H1 (cell line): ENCODE results near the gene SLC13A2. TPM values are rescaled to one million over a fixed set of nuclear protein-coding genes. Genes with fewer than 3 reads are reported as not detected.

Source experiments
- CTCF ChIA-PET: fragments of 300-600 bp; sonication (Branson Sonifier 250); formaldehyde crosslinking; loops from one replicate; lab custom pipeline; 2021; ENCODE audit not compliant: partially characterized antibody; lab: Charles Lee
- POLR2A ChIA-PET: fragments of 300-600 bp; sonication (Branson Sonifier 250); formaldehyde crosslinking; loops from one replicate; lab custom pipeline; 2021; ENCODE audit warnings: inconsistent platforms; ENCODE audit not compliant: partially characterized antibody; lab: Charles Lee
- DNase-seq, 2 experiments: peaks; one replicate each; pipeline versions ENCODE4 v3.0.0 to v3.0.0-alpha.2; 2010 to 2022; ENCODE audit warnings: low spot score in 2 of 2, low read depth in 1 of 2, mixed read lengths in 1 of 2
- FAIRE-seq: peaks from 2 replicates; lab custom pipeline; 2011; peaks lifted over from hg19 to GRCh38; lab: Jason Lieb, UNC
- H2AFZ ChIP-seq: 2 replicates; pipeline ENCODE4 v1.8.1; 2012; ENCODE audit warnings: low read length, inconsistent platforms
- H2AK5ac ChIP-seq: 2 replicates; pipeline ENCODE4 v1.6.1; 2013; ENCODE audit warnings: low read depth, low read length
- H2BK120ac ChIP-seq: replicated peaks from 2 replicates; pipeline ENCODE3; 2013; ENCODE audit warnings: low read depth, low read length, inconsistent platforms
- H2BK12ac ChIP-seq: 2 replicates; pipeline ENCODE4 v1.6.1; 2013; ENCODE audit warnings: low read depth, low read length
- H2BK15ac ChIP-seq: 2 replicates; pipeline ENCODE4 v1.6.1; 2013; ENCODE audit warnings: low read length
- H2BK20ac ChIP-seq: 2 replicates; pipeline ENCODE4 v1.6.1; 2013; ENCODE audit warnings: low read length
- H2BK5ac ChIP-seq: 2 replicates; pipeline ENCODE4 v1.6.1; 2013; ENCODE audit warnings: low read depth, low read length
- H3K14ac ChIP-seq: 2 replicates; pipeline ENCODE4 v1.6.1; 2013; ENCODE audit warnings: inconsistent platforms; ENCODE audit not compliant: insufficient read length
- H3K18ac ChIP-seq: 2 replicates; pipeline ENCODE4 v1.6.1; 2013; ENCODE audit warnings: low read length; ENCODE audit errors: extremely low read depth
- H3K23ac ChIP-seq: 2 replicates; pipeline ENCODE4 v1.6.1; 2013; ENCODE audit warnings: inconsistent platforms; ENCODE audit not compliant: insufficient read length
- H3K23me2 ChIP-seq: 2 replicates; pipeline ENCODE4 v1.6.1; 2013; ENCODE audit warnings: low read depth, low read length
- H3K27ac ChIP-seq: 2 replicates; pipeline ENCODE4 v1.6.1; 2011; ENCODE audit warnings: low read depth, low read length, inconsistent platforms
- H3K27me3 ChIP-seq, 4 experiments: replicated peaks in 1 of 4; 1 replicate in 1 of 4; 2 replicates in 3 of 4; pipeline versions ENCODE4 v1.6.1 to v1.8.1; 2011 to 2013; ENCODE audit warnings: low read length in 3 of 4, mild to moderate bottlenecking in 3 of 4, inconsistent platforms in 2 of 4, mixed read lengths in 2 of 4, moderate library complexity in 1 of 4; ENCODE audit not compliant: control insufficient read depth in 3 of 4, insufficient read depth in 3 of 4; ENCODE audit errors: extremely low read depth in 1 of 4
- H3K36me3 ChIP-seq, 4 experiments: 2 replicates each; pipeline versions ENCODE4 v1.6.1 to v1.8.1; 2011 to 2013; ENCODE audit warnings: mild to moderate bottlenecking in 4 of 4, low read length in 3 of 4, moderate library complexity in 2 of 4, control low read depth in 1 of 4, inconsistent platforms in 1 of 4; ENCODE audit not compliant: insufficient read depth in 4 of 4, control insufficient read depth in 2 of 4
- H3K4ac ChIP-seq: replicated peaks from 2 replicates; pipeline ENCODE3; 2013; ENCODE audit warnings: low read length, low read depth, mixed read lengths, inconsistent platforms; ENCODE audit not compliant: insufficient read length
- H3K4me1 ChIP-seq, 4 experiments: replicated peaks in 1 of 4; 1 replicate in 1 of 4; 2 replicates in 3 of 4; pipeline versions ENCODE4 v1.6.1 to v1.8.1; 2011 to 2013; ENCODE audit warnings: low read length in 3 of 4, inconsistent platforms in 2 of 4, mixed read lengths in 1 of 4; ENCODE audit not compliant: insufficient read depth in 4 of 4, control insufficient read depth in 3 of 4
- H3K4me2 ChIP-seq, 2 experiments: 2 replicates each; pipeline versions ENCODE4 v1.6.1 to v1.8.1; 2011 to 2013; ENCODE audit warnings: low read depth in 2 of 2, low read length in 2 of 2, control low read depth in 1 of 2, inconsistent platforms in 1 of 2, mild to moderate bottlenecking in 1 of 2; ENCODE audit not compliant: insufficient read depth in 1 of 2
- H3K4me3 ChIP-seq, 4 experiments: fragments of 200-600, 300-600 bp in 1 of 4; sonication (generic), shearing (Covaris generic), sonication (Bioruptor Twin) in 1 of 4; 2 replicates each; pipeline versions ENCODE4 v1.5.1 to v1.8.1; 2011 to 2016; ENCODE audit warnings: low read length in 4 of 4, low read depth in 3 of 4, control low read depth in 2 of 4, inconsistent platforms in 2 of 4, mild to moderate bottlenecking in 2 of 4, mixed read lengths in 1 of 4, moderate library complexity in 1 of 4; ENCODE audit not compliant: insufficient read depth in 2 of 4; ENCODE audit errors: extremely low read depth in 1 of 4
- H3K56ac ChIP-seq: replicated peaks from 2 replicates; pipeline ENCODE3; 2013; ENCODE audit warnings: low read depth, mild to moderate bottlenecking, mixed read lengths, low read length, inconsistent platforms; ENCODE audit not compliant: insufficient read length
- H3K79me1 ChIP-seq: 2 replicates; pipeline ENCODE4 v1.6.1; 2013; ENCODE audit warnings: low read depth, low read length, control low read depth
- H3K79me2 ChIP-seq, 2 experiments: 2 replicates each; pipeline versions ENCODE4 v1.6.1 to v1.8.1; 2012 to 2013; ENCODE audit warnings: low read length in 2 of 2, mild to moderate bottlenecking in 2 of 2, inconsistent platforms in 1 of 2; ENCODE audit not compliant: insufficient read depth in 2 of 2, control insufficient read depth in 1 of 2
- H3K9ac ChIP-seq, 4 experiments: replicated peaks in 1 of 4; 1 replicate in 1 of 4; 2 replicates in 3 of 4; pipeline versions ENCODE4 v1.6.1 to v1.8.1; 2011 to 2013; ENCODE audit warnings: low read depth in 3 of 4, low read length in 3 of 4, control low read depth in 2 of 4, mild to moderate bottlenecking in 2 of 4, moderate library complexity in 2 of 4, inconsistent platforms in 1 of 4; ENCODE audit errors: extremely low read depth in 1 of 4
- H3K9me3 ChIP-seq, 2 experiments: 2 replicates each; pipeline versions ENCODE4 v1.6.1 to v1.8.1; 2012 to 2013; ENCODE audit warnings: mild to moderate bottlenecking in 2 of 2, moderate library complexity in 2 of 2, control low read depth in 1 of 2, inconsistent platforms in 1 of 2, low read depth in 1 of 2, low read length in 1 of 2, mixed read lengths in 1 of 2; ENCODE audit not compliant: insufficient read depth in 2 of 2
- H4K20me1 ChIP-seq, 2 experiments: replicated peaks in 1 of 2; 2 replicates each; pipeline versions ENCODE3 to v1.8.1; 2011 to 2013; ENCODE audit warnings: inconsistent platforms in 2 of 2, low read length in 2 of 2, mild to moderate bottlenecking in 1 of 2; ENCODE audit not compliant: insufficient read depth in 2 of 2, control insufficient read depth in 1 of 2
- H4K5ac ChIP-seq: 2 replicates; pipeline ENCODE4 v1.6.1; 2013; ENCODE audit warnings: low read length, low read depth, mixed read lengths, inconsistent platforms; ENCODE audit not compliant: insufficient read length
- H4K8ac ChIP-seq: 2 replicates; pipeline ENCODE4 v1.8.0; 2013; ENCODE audit warnings: mild to moderate bottlenecking, moderate library complexity, low read length, inconsistent platforms; ENCODE audit not compliant: insufficient read depth; ENCODE audit errors: extremely low read depth
- H4K91ac ChIP-seq: replicated peaks from 2 replicates; pipeline ENCODE3; 2013; ENCODE audit warnings: low read length, mixed read lengths, inconsistent platforms; ENCODE audit not compliant: insufficient read length
- SIX5 ChIP-seq: IDR thresholded peaks from 2 replicates; pipeline ENCODE4 v1.6.1; 2011; ENCODE audit warnings: mild to moderate bottlenecking, low read depth, low read length
- WGBS, 2 experiments: shearing (Covaris generic) in 1 of 2; methylation state at CpG; one replicate each; pipeline versions ENCODE4 v1.1.6 to v1.1.7; 2013 to 2015; ENCODE audit warnings: low lambda C conversion rate in 2 of 2, mixed read lengths in 2 of 2, inconsistent platforms in 1 of 2, low coverage in 1 of 2, missing lambda C conversion rate in 1 of 2; ENCODE audit not compliant: insufficient replicate concordance in 2 of 2, insufficient coverage in 1 of 2, insufficient read length in 1 of 2; ENCODE audit errors: extremely low coverage in 1 of 2, missing lambda C conversion rate in 1 of 2; 5-methylcytosine and 5-hydroxymethylcytosine counted together
- polyA plus RNA-seq, 7 experiments: library from polyadenylated mRNA; depleted of rRNA in 3 of 7; stranded (reverse) in 5 of 7; unstranded in 2 of 7; fragments of >200 nt in 5 of 7; fragments of 200-250 nt in 2 of 7; gene quantifications; 1 replicate in 5 of 7; 2 replicates in 1 of 7; 4 replicates in 1 of 7; pipeline versions ENCODE4 v1.2.1 to v1.2.3, GENCODE V29; 2011 to 2013; ENCODE audit warnings: missing spikeins in 2 of 7, mixed read lengths in 2 of 7
- total RNA-seq: library from RNA; stranded (reverse); fragmentation: NEBNext Ultra II Directional; extraction: Animal tissue kit (Norgen Biotek cat#: 25700); gene quantifications from 2 replicates; pipeline ENCODE4 v1.2.1, GENCODE V29; 2021

Gene SLC13A2
- total and polyA plus RNA-seq, 2 of the 8 experiments (the other 6 are each of a cell fraction or from before 2014, with no cell fraction given), result not detected

DNA sequence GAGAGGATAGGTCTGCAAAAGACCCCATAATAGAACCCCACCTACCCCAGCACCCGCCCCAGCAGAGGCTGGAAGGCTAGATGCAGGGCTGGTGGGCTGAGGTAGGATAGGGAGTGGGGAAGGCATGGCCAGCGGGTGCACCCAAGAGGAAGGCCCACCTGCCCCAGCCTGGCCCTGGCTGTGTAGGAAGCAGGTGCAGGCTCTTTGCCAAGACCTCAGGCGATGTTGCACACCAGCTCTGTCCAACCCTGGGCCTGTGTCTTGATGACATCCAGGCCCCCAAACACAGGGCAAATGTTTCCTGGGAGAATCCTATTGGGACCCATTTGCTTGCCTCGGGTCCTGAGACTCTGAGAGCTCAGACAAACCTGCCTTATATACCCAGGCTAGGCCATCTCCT is 66.8 kb downstream of the SLC13A2 start:
- no peak overlapping the region for H2BK5ac ChIP-seq
- no peak overlapping the region for H4K91ac ChIP-seq
- H2AK5ac ChIP-seq, result peak overlapping the region; percentile 18; the same call in 1 of the 2 replicates
- H3K79me1 ChIP-seq, result no peaks in the 10 kb centered on the region
- H2AFZ ChIP-seq, result no peak overlapping the region
- H3K4me2 ChIP-seq, result no peak overlapping the region
- no peaks in the 10 kb centered on the region for H3K27me3 ChIP-seq
- no peak overlapping the region for H3K4ac ChIP-seq
- 0 out of 2 replicates have a peak overlapping the region, but pooled peaks have one; percentile 72 for H2BK15ac ChIP-seq
- ChIA-PET CTCF (interaction anchor here (0.6 to 18.4 kb wide), 28 partner anchors 9 to 687 kb away, joined by 3 to 547 read pairs (median 4); partner anchors contain the start of genes ALDOC, FOXN1 and UNC119), POLR2A (interaction anchor here (1.0 to 1.4 kb wide), 4 partner anchors 9 to 52 kb away, joined by 3 read pairs; no protein-coding TSS in a partner anchor)
- H3K56ac ChIP-seq, result no peak overlapping the region
- no peak for TF ChIP-seq SIX5
- no peak overlapping the region; the same call in 1 of the 2 replicates for H3K18ac ChIP-seq
- no peak overlapping the region for H3K23ac ChIP-seq
- no peaks in the 10 kb centered on the region for H4K20me1 ChIP-seq
- H3K79me2 ChIP-seq, result no peaks in the 10 kb centered on the region
- H3K4me3 ChIP-seq, result no peak overlapping the region
- FAIRE-seq (no peak), DNase-seq (no peak)
- H3K36me3 ChIP-seq, result no peaks in the 10 kb centered on the region
- no peak overlapping the region for H3K14ac ChIP-seq
- no peaks in the 10 kb centered on the region for H3K9me3 ChIP-seq
- no peak overlapping the region for H3K9ac ChIP-seq
- H2BK20ac ChIP-seq, result no peak overlapping the region
- WGBS, 2 experiments, result 86% methylated on average over 4 of the region's 4 CpGs; no CpG with 5 or more reads in 1 of the 2 experiments
- H2BK12ac ChIP-seq, result no peak overlapping the region
- no peak overlapping the region for H4K5ac ChIP-seq
- H2BK120ac ChIP-seq, result no peak overlapping the region
- no peak overlapping the region for H3K27ac ChIP-seq
- H3K23me2 ChIP-seq, result no peaks in the 10 kb centered on the region
- peaks cover 0 to 7% (median 0%) of the 10 kb centered on the region in 4 experiments; a peak in 2 of 7 replicates for H3K4me1 ChIP-seq
- no peak overlapping the region for H4K8ac ChIP-seq
